ENCODE results near the gene MAPK8.

Gene MAPK8

GRCh38 chr10:48481385-48481784, 174.9 kb downstream of the MAPK8 start:
- no peak for TF ChIP-seq CTCF (IDR thresholded peaks at IDR 0.05; ENCODE audit: low read depth, low read length)
- H3K4me3 ChIP-seq (replicated peaks in 1 of 2; ENCODE audit: low read depth in 2 of 2, low read length in 2 of 2), result no peak overlapping the region
- DNase-seq (ENCODE audit: low read depth in 2 of 2), result no peak

- TF ChIP-seq CTCF (IDR thresholded peaks at IDR 0.05; ENCODE audit: low read depth, low read length), result no peak
These were observed 175.7 kb downstream of the MAPK8 start for GRCh38 chr10:48482207-48482606.

GRCh38 chr10:48484911-48485310, 178.4 kb downstream of the MAPK8 start:
- TF ChIP-seq CTCF (IDR thresholded peaks at IDR 0.05; ENCODE audit: low read depth, low read length), result no peak
- no peak for DNase-seq (ENCODE audit: low read depth in 2 of 2)
- no peak overlapping the region for H3K4me3 ChIP-seq (replicated peaks in 1 of 2; ENCODE audit: low read depth in 2 of 2, low read length in 2 of 2)

More at GRCh38 chr10:48482207-48482606, 175.7 kb downstream of the MAPK8 start:
- no peak overlapping the region for H3K4me3 ChIP-seq (replicated peaks in 1 of 2; ENCODE audit: low read depth in 2 of 2, low read length in 2 of 2)
- DNase-seq (ENCODE audit: low read depth in 2 of 2), result no peak

GRCh38 chr10:48485711-48486110, 179.2 kb downstream of the MAPK8 start:
- H3K4me3 ChIP-seq (replicated peaks in 1 of 2; ENCODE audit: low read depth in 2 of 2, low read length in 2 of 2), result no peak overlapping the region
- TF ChIP-seq CTCF (IDR thresholded peaks at IDR 0.05; ENCODE audit: low read depth, low read length), result no peak
- no peak for DNase-seq (ENCODE audit: low read depth in 2 of 2)

- no peak overlapping the region for H3K4me3 ChIP-seq (replicated peaks in 1 of 2; ENCODE audit: low read depth in 2 of 2, low read length in 2 of 2)
- DNase-seq (ENCODE audit: low read depth in 2 of 2), result no peak
- TF ChIP-seq CTCF (IDR thresholded peaks at IDR 0.05; ENCODE audit: low read depth, low read length), result no peak
These were observed 180.8 kb downstream of the MAPK8 start for GRCh38 chr10:48487244-48487643.
